PC-3 (cell line): Measurements from ENCODE around the gene KCND3. TPM values are rescaled to one million over a fixed set of nuclear protein-coding genes. Genes with fewer than 3 reads are reported as not detected.

ENCODE experiments used
- ATAC-seq: fragments of 200-7000 bp; cut with Tn5 transposase; 2 replicates; pipeline ENCODE4 v1.9.1; 2020; ENCODE audit warnings: mild to moderate bottlenecking, moderate library complexity
- BruUV-seq: library from RNA; stranded (reverse); fragments of 400-500 nt; replicated peaks from 2 replicates; lab custom pipeline; 2021; lab: Mats Ljungman, UMichigan
- CTCF ChIA-PET: fragments of 300-600 bp; sonication (Branson Sonifier 250); formaldehyde crosslinking; loops from one replicate; lab custom pipeline; 2022; ENCODE audit warnings: antibody characterized with exemption; lab: Charles Lee
- POLR2A ChIA-PET: fragments of 300-600 bp; sonication (Branson Sonifier 250); formaldehyde crosslinking; loops from one replicate; lab custom pipeline; 2022; ENCODE audit warnings: antibody characterized with exemption; ENCODE audit not compliant: unreplicated experiment; lab: Charles Lee
- DNase-seq: peaks from one replicate; pipeline ENCODE4 v3.0.0-alpha.2; 2015
- H2AFZ ChIP-seq: fragments of 300-600 bp; sonication (generic); 2 replicates; pipeline ENCODE4 v1.6.0; 2016; ENCODE audit warnings: antibody characterized with exemption, low read length
- H3F3A ChIP-seq: fragments of 300-600 bp; sonication (generic); one replicate; pipeline ENCODE4 v1.6.0; 2017; ENCODE audit warnings: antibody characterized with exemption, low read length, control low read depth, mild to moderate bottlenecking; ENCODE audit not compliant: unreplicated experiment
- H3K27ac ChIP-seq: fragments of 300-600 bp; sonication (generic); 2 replicates; pipeline ENCODE4 v1.5.1; 2016; ENCODE audit warnings: mild to moderate bottlenecking, low read length
- H3K27me3 ChIP-seq: fragments of 300-600 bp; sonication (generic); 2 replicates; pipeline ENCODE4 v1.6.1; 2016; ENCODE audit warnings: low read length, mixed read lengths
- H3K36me3 ChIP-seq: fragments of 300-600 bp; sonication (generic); 2 replicates; pipeline ENCODE4 v1.6.1; 2016; ENCODE audit warnings: low read depth, mixed run types, low read length, mixed read lengths
- H3K4me1 ChIP-seq: fragments of 300-600 bp; sonication (generic); 2 replicates; pipeline ENCODE4 v1.5.1; 2016; ENCODE audit warnings: low read length; ENCODE audit not compliant: insufficient read depth
- H3K4me2 ChIP-seq: fragments of 300-600 bp; sonication (generic); 2 replicates; pipeline ENCODE4 v1.6.0; 2016; ENCODE audit warnings: low read length
- H3K4me3 ChIP-seq: fragments of 300-600 bp; sonication (generic); 2 replicates; pipeline ENCODE4 v1.5.1; 2016; ENCODE audit warnings: mild to moderate bottlenecking, low read length, mixed read lengths
- H3K79me2 ChIP-seq: fragments of 300-600 bp; sonication (generic); 2 replicates; pipeline ENCODE4 v1.6.1; 2017; ENCODE audit warnings: low read length, mixed read lengths
- H3K9ac ChIP-seq: fragments of 300-600 bp; sonication (generic); 2 replicates; pipeline ENCODE4 v1.6.0; 2016; ENCODE audit warnings: mild to moderate bottlenecking, low read length
- H3K9me2 ChIP-seq: fragments of 300-600 bp; sonication (generic); replicated peaks from 2 replicates; pipeline ENCODE4 v1.6.1; 2016; ENCODE audit warnings: mixed run types, low read length, mixed read lengths
- H3K9me3 ChIP-seq: fragments of 300-600 bp; sonication (generic); 2 replicates; pipeline ENCODE4 v1.6.1; 2016; ENCODE audit warnings: low read length, mixed read lengths
- H4K20me1 ChIP-seq: fragments of 300-600 bp; sonication (generic); 2 replicates; pipeline ENCODE4 v1.6.1; 2016; ENCODE audit warnings: low read length, mixed read lengths
- EZH2 ChIP-seq: fragments of 300-600 bp; sonication (generic); IDR thresholded peaks from one replicate; pipeline ENCODE4 v1.6.1; 2017; ENCODE audit warnings: antibody characterized with exemption, mild to moderate bottlenecking, low read length; ENCODE audit not compliant: unreplicated experiment
- EZH2phosphoT487 ChIP-seq: fragments of 300-600 bp; sonication (generic); IDR thresholded peaks from 2 replicates; pipeline ENCODE4 v1.6.1; 2018; ENCODE audit warnings: mild to moderate bottlenecking, antibody characterized with exemption, low read length, borderline replicate concordance
- intact Hi-C: fragments of 100-400 bp; cut with micrococcal nuclease; formaldehyde crosslinking; loops from 2 replicates; pipeline ENCODE4 v1.9.0; 2023
- total RNA-seq: library from RNA; depleted of rRNA; stranded (reverse); fragments of >200 nt; gene quantifications from 2 replicates; pipeline ENCODE4 v1.2.3, GENCODE V29; 2014
- TF ChIP-seq, protein P1 (sequence below): fragments of 300-600 bp; sonication (generic); conservative IDR thresholded peaks from 2 replicates; pipeline ENCODE4 v1.5.1; 2017; ENCODE audit warnings: antibody characterized with exemption, low read depth, mild to moderate bottlenecking, low read length

Gene KCND3
- total RNA-seq, 1 experiment from 2014 or later = not detected

DNA sequence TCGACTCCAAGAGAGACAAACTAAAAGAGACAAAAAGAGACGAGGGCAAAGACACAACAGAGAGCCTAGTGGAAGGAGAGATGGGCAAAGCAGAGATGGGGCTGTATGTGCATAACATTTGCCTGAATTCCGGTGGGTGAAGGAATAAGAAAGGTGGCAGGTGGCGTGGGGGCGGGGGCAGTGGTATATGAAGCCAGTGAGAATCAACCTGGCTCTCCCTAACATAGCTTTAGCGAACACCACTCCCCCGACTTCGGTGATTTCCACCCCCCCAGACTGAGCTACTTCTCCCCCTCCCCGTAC lies 251.4 kb downstream of the KCND3 start:
- DNase-seq (no peak), ATAC-seq (no peak)
- peak overlapping the region; percentile 64 for H3K4me3 ChIP-seq
- ChIA-PET POLR2A (no interaction called here), CTCF (interaction anchor here (0.6 kb wide), 1 partner anchor 12 kb away, joined by 3 read pairs; no protein-coding TSS in a partner anchor)
- no peaks in the 10 kb centered on the region for H3K27me3 ChIP-seq
- no peaks in the 10 kb centered on the region for H3K36me3 ChIP-seq
- H3K9me3 ChIP-seq = no peaks in the 10 kb centered on the region
- BruUV-seq = no TSS peak
- peak overlapping the region; percentile 92 for H3K4me2 ChIP-seq
- no peaks in the 10 kb centered on the region for H3K79me2 ChIP-seq
- TF ChIP-seq, protein P1, sequence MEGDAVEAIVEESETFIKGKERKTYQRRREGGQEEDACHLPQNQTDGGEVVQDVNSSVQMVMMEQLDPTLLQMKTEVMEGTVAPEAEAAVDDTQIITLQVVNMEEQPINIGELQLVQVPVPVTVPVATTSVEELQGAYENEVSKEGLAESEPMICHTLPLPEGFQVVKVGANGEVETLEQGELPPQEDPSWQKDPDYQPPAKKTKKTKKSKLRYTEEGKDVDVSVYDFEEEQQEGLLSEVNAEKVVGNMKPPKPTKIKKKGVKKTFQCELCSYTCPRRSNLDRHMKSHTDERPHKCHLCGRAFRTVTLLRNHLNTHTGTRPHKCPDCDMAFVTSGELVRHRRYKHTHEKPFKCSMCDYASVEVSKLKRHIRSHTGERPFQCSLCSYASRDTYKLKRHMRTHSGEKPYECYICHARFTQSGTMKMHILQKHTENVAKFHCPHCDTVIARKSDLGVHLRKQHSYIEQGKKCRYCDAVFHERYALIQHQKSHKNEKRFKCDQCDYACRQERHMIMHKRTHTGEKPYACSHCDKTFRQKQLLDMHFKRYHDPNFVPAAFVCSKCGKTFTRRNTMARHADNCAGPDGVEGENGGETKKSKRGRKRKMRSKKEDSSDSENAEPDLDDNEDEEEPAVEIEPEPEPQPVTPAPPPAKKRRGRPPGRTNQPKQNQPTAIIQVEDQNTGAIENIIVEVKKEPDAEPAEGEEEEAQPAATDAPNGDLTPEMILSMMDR = no peak
- TF ChIP-seq EZH2 = no peak
- no peak for TF ChIP-seq EZH2phosphoT487
- H3K4me1 ChIP-seq = peaks cover 20% of the 10 kb centered on the region; the same call in 1 of the 2 replicates
- no peaks in the 10 kb centered on the region for H4K20me1 ChIP-seq
- intact Hi-C loops = loop anchor here (2.0 kb wide), 1 partner anchor 23 kb away; no protein-coding TSS in a partner anchor
- H2AFZ ChIP-seq = peak overlapping the region; percentile 94
- H3K27ac ChIP-seq = no peak overlapping the region
- H3K9ac ChIP-seq = no peak overlapping the region; the same call in 1 of the 2 replicates
- H3F3A ChIP-seq = no peaks in the 10 kb centered on the region
- H3K9me2 ChIP-seq = no peaks in the 10 kb centered on the region

DNA sequence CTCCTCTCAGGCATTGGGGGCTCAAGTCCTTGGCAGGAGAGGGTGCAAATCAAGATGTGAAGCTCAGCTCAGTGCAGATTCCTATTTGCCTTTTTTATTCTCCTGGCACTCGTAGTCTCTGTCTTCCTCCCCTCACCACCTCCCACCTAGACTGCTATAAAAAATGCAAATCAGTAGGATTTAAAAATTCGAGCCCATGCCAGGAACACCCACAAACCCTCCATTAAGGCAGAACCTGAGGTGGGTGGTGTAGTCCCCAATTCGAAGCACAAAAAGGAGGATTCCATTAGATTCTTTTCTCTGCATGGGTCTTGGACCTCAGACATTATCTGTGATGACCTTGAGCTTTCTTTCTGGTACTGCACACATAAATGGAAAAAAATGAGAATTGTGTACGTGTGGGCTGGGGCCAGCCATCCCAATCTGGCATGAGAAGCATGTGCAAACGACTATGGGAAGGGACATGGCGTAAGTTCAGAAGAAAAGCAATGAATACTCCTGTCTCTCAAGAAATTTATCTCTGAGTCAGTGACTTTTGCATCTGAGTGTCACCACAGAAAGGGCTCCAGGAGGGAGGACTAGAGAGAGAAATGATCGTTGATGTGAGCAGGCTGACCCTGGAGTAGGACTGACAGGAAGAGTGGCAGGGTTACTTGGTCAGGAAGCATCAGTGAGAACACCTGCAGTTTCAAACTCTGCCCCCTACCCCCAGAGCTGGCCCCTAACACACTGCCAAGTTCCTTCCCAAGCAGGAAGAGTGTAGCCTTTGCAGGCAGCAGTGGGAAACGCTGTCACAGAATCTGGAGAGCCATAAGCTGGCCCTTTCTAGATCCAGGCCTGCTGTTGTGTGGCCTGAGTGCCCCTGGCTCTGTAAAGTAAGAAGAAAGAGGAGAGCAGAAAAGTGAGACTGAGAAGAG lies 252.0 kb downstream of the KCND3 start:
- no peaks in the 10 kb centered on the region for H3K36me3 ChIP-seq
- DNase-seq = no peak
- BruUV-seq = TSS peak; percentile 13
- no peak overlapping the region for H3K27ac ChIP-seq
- H3K27me3 ChIP-seq = no peaks in the 10 kb centered on the region
- no peaks in the 10 kb centered on the region for H3K9me2 ChIP-seq
- H3K4me2 ChIP-seq = peak overlapping the region; percentile 92
- no peak overlapping the region for H3K9ac ChIP-seq
- no peaks in the 10 kb centered on the region for H4K20me1 ChIP-seq
- H3K4me1 ChIP-seq = peaks cover 20% of the 10 kb centered on the region; the same call in 1 of the 2 replicates
- no peak overlapping the region for H2AFZ ChIP-seq
- H3F3A ChIP-seq = no peaks in the 10 kb centered on the region
- ChIA-PET CTCF (interaction anchor here (0.7 kb wide), 1 partner anchor 23 kb away, joined by 5 read pairs; no protein-coding TSS in a partner anchor), POLR2A (interaction anchor here (0.6 kb wide), 1 partner anchor 230 kb away, joined by 4 read pairs; no protein-coding TSS in a partner anchor)
- ATAC-seq = no peak
- TF ChIP-seq, protein P1 = no peak
- TF ChIP-seq EZH2 (no peak), EZH2phosphoT487 (no peak)
- intact Hi-C loops = loop anchor here (2.0 kb wide), 1 partner anchor 23 kb away; no protein-coding TSS in a partner anchor
- no peaks in the 10 kb centered on the region for H3K79me2 ChIP-seq
- H3K4me3 ChIP-seq = peak overlapping the region; percentile 64; the same call in 1 of the 2 replicates
- H3K9me3 ChIP-seq = no peaks in the 10 kb centered on the region
